ENCODE results near the gene POLD1. TPM values are rescaled to one million over a fixed set of nuclear protein-coding genes. Genes with fewer than 3 reads are reported as not detected.

POLD1 gene
- total and polyA plus RNA-seq, 2 of the 13 experiments (the other 11 are each of a cell fraction or from before 2014, with no cell fraction given) = 17.4 to 54.0 TPM

- no peak overlapping the region for H3K9ac ChIP-seq (ENCODE audit: insufficient read depth, low read depth, low read length)
- ATAC-seq (no peak), FAIRE-seq (no peak), DNase-seq (ENCODE audit: low spot score) (no peak)
- no peaks in the 10 kb centered on the region for H3K79me2 ChIP-seq (ENCODE audit: insufficient read depth, low read length)
- no TSS peak for BruUV-seq (replicated peaks)
- no peak overlapping the region for H3K27ac ChIP-seq (ENCODE audit: extremely low read length, insufficient read depth, low read length)
- ChIA-PET POLR2A (no interaction called here), CTCF (ENCODE audit: low intra/inter-chr PET ratio, low total read pairs) (no interaction called here)
- intact Hi-C loops (cut with micrococcal nuclease; ENCODE audit: unreplicated experiment) (no loop called here), in situ Hi-C loops (cut with HindIII; ENCODE audit: extremely low pct_ligation_motif_present, low pct_unique_long_range_greater_than_20kb) (loop anchor here (25.0 kb wide), 1 partner anchor 426 kb away; the partner anchor contains the start of gene ACP4)
- peaks cover 11% of the 10 kb centered on the region; the same call in 1 of the 2 replicates for H3K4me1 ChIP-seq (ENCODE audit: insufficient read depth, low read length)
- H2AFZ ChIP-seq (ENCODE audit: low read length) = no peak overlapping the region
- H3K4me2 ChIP-seq (ENCODE audit: low read depth, low read length) = no peak overlapping the region
- no peaks in the 10 kb centered on the region for H3K9me3 ChIP-seq (ENCODE audit: low read length)
- TF ChIP-seq HOMEZ (CRISPR knock-in tag; IDR thresholded peaks at IDR 0.05; ENCODE audit: low read depth) = no peak
- TF ChIP-seq GABPB1 (CRISPR knock-in tag; IDR thresholded peaks at IDR 0.05) = no peak
- no peak for TF ChIP-seq ZNF383 (CRISPR knock-in tag; IDR thresholded peaks at IDR 0.05; ENCODE audit: borderline replicate concordance)
- no peaks in the 10 kb centered on the region for H3K36me3 ChIP-seq (replicated peaks in 1 of 2; ENCODE audit: control insufficient read depth in 1 of 2, insufficient read depth in 2 of 2, low read length in 2 of 2)
- 31% methylated on average over 6 of the region's 7 CpGs for WGBS (ENCODE audit: low lambda C conversion rate)
- H3K4me3 ChIP-seq (replicated peaks in 1 of 3; ENCODE audit: insufficient read depth in 1 of 3, low read depth in 2 of 3, low read length in 3 of 3) = no peak overlapping the region
- H4K20me1 ChIP-seq (ENCODE audit: insufficient read depth, low read length) = no peaks in the 10 kb centered on the region
- no peaks in the 10 kb centered on the region for H3K27me3 ChIP-seq (ENCODE audit: control insufficient read depth in 1 of 2, insufficient read depth in 2 of 2, low read length in 2 of 2)
Measured at GRCh38 chr19:50361290-50362029, 22.7 kb upstream of the POLD1 start.

- intact Hi-C loops (cut with micrococcal nuclease; ENCODE audit: unreplicated experiment) (no loop called here), in situ Hi-C loops (cut with HindIII; ENCODE audit: extremely low pct_ligation_motif_present, low pct_unique_long_range_greater_than_20kb) (loop anchor here (25.0 kb wide), 1 partner anchor 425 kb away; the partner anchor contains the start of gene ACP4)
- no peaks in the 10 kb centered on the region for H4K20me1 ChIP-seq (ENCODE audit: insufficient read depth, low read length)
- H3K4me3 ChIP-seq (replicated peaks in 1 of 3; ENCODE audit: insufficient read depth in 1 of 3, low read depth in 2 of 3, low read length in 3 of 3) = no peak overlapping the region
- H3K9me3 ChIP-seq (ENCODE audit: low read length) = no peaks in the 10 kb centered on the region
- H3K4me1 ChIP-seq (ENCODE audit: insufficient read depth, low read length) = peaks cover 9% of the 10 kb centered on the region; the same call in 1 of the 2 replicates
- POLR2A ChIA-PET = no interaction called here
- ATAC-seq (no peak), FAIRE-seq (no peak), DNase-seq (ENCODE audit: low spot score) (no peak)
- no peaks in the 10 kb centered on the region for H3K79me2 ChIP-seq (ENCODE audit: insufficient read depth, low read length)
- no peaks in the 10 kb centered on the region for H3K27me3 ChIP-seq (ENCODE audit: control insufficient read depth in 1 of 2, insufficient read depth in 2 of 2, low read length in 2 of 2)
- no peak overlapping the region for H3K27ac ChIP-seq (ENCODE audit: extremely low read length, insufficient read depth, low read length)
- no peak overlapping the region for H3K4me2 ChIP-seq (ENCODE audit: low read depth, low read length)
- no peak overlapping the region for H3K9ac ChIP-seq (ENCODE audit: insufficient read depth, low read depth, low read length)
- BruUV-seq (replicated peaks) = no TSS peak
- H2AFZ ChIP-seq (ENCODE audit: low read length) = no peak overlapping the region
- H3K36me3 ChIP-seq (replicated peaks in 1 of 2; ENCODE audit: control insufficient read depth in 1 of 2, insufficient read depth in 2 of 2, low read length in 2 of 2) = no peaks in the 10 kb centered on the region
- WGBS (ENCODE audit: low lambda C conversion rate) = 62% methylated on average over 7 of the region's 7 CpGs
- CTCF ChIA-PET (ENCODE audit: low intra/inter-chr PET ratio, low total read pairs) = no interaction called here
- TF ChIP-seq ZNF121 (CRISPR knock-in tag; IDR thresholded peaks at IDR 0.05) (no peak), ZNF629 (CRISPR knock-in tag; conservative IDR thresholded peaks at IDR 0.05) (no peak), EED (CRISPR knock-in tag; IDR thresholded peaks at IDR 0.05) (no peak), STAT6 (CRISPR knock-in tag; IDR thresholded peaks at IDR 0.05; ENCODE audit: borderline replicate concordance) (no peak), ZNF460 (CRISPR knock-in tag; IDR thresholded peaks at IDR 0.05; ENCODE audit: borderline replicate concordance) (no peak), CENPBD1 (CRISPR knock-in tag; IDR thresholded peaks at IDR 0.05; ENCODE audit: borderline replicate concordance, low read depth) (no peak), ZNF275 (CRISPR knock-in tag; IDR thresholded peaks at IDR 0.05; ENCODE audit: borderline replicate concordance) (no peak), AGO2 (optimal IDR thresholded peaks at IDR 0.05; ENCODE audit: low read depth, low read length) (no peak), ZBTB42 (CRISPR knock-in tag; IDR thresholded peaks at IDR 0.05) (no peak)
Measured at GRCh38 chr19:50362030-50362412, 22.1 kb upstream of the POLD1 start.

All from HepG2 (cell line).